BE2C (cell line): ENCODE measurements around the gene SNRNP35.
"Not testable (repeated sequence)": the region's sequence is repeated elsewhere in the genome, so short reads cannot be mapped to it uniquely, and the experiment has no call there.

Source experiments
- DNase-seq: peaks from one replicate; pipeline ENCODE4 v3.0.0-alpha.2; 2020
- H3K27me3 ChIP-seq: fragments of 250-450 bp; sonication (Bioruptor Pico); 2 replicates; pipeline ENCODE4 v1.5.1; 2020; ENCODE audit warnings: mild to moderate bottlenecking
- H3K36me3 ChIP-seq: fragments of 250-450 bp; sonication (Bioruptor Pico); 2 replicates; pipeline ENCODE4 v1.5.1; 2020; ENCODE audit warnings: mild to moderate bottlenecking
- H3K4me1 ChIP-seq: fragments of 250-450 bp; sonication (Bioruptor Pico); 2 replicates; pipeline ENCODE4 v1.5.1; 2020
- H3K4me3 ChIP-seq: 2 replicates; pipeline ENCODE4 v1.5.1; 2011; ENCODE audit warnings: low read depth, low read length
- H3K9me3 ChIP-seq: fragments of 250-450 bp; sonication (Bioruptor Pico); 2 replicates; pipeline ENCODE4 v1.5.1; 2020
- CTCF ChIP-seq: IDR thresholded peaks from 2 replicates; pipeline ENCODE4 v1.5.1; 2012; ENCODE audit warnings: mild to moderate bottlenecking, low read depth, low read length

Gene SNRNP35

GRCh38 chr12:123449249-123449733, 8.6 kb upstream of the SNRNP35 start:
- Histone ChIP-seq H3K4me3 (no peak overlapping the region), H3K27me3 (no peaks in the 10 kb centered on the region), H3K9me3 (no peaks in the 10 kb centered on the region), H3K36me3 (no peaks in the 10 kb centered on the region), H3K4me1 (no peaks in the 10 kb centered on the region)
- no peak for DNase-seq
- no peak for TF ChIP-seq CTCF

- H3K9me3 ChIP-seq, result no peaks in the 10 kb centered on the region
- no peak for DNase-seq
- no peaks in the 10 kb centered on the region for H3K27me3 ChIP-seq
- no peak overlapping the region for H3K4me3 ChIP-seq
- no peak for TF ChIP-seq CTCF
- no peaks in the 10 kb centered on the region for H3K36me3 ChIP-seq
- H3K4me1 ChIP-seq, result no peaks in the 10 kb centered on the region
Observed at GRCh38 chr12:123449856-123450255, 8.1 kb upstream of the SNRNP35 start.

GRCh38 chr12:123450636-123451035, 7.3 kb upstream of the SNRNP35 start:
- H3K27me3 ChIP-seq, result no peaks in the 10 kb centered on the region
- no peaks in the 10 kb centered on the region for H3K9me3 ChIP-seq
- H3K4me3 ChIP-seq, result no peak overlapping the region
- H3K36me3 ChIP-seq, result no peaks in the 10 kb centered on the region
- TF ChIP-seq CTCF, result no peak
- no peaks in the 10 kb centered on the region for H3K4me1 ChIP-seq
- no peak for DNase-seq

GRCh38 chr12:123452276-123452550, 5.7 kb upstream of the SNRNP35 start:
- not testable (repeated sequence) for H3K36me3 ChIP-seq, H3K9me3 ChIP-seq, H3K4me1 ChIP-seq, H3K27me3 ChIP-seq, H3K4me3 ChIP-seq, DNase-seq

- H3K4me3 ChIP-seq, result no peak overlapping the region
- no peaks in the 10 kb centered on the region for H3K36me3 ChIP-seq
- no peaks in the 10 kb centered on the region for H3K27me3 ChIP-seq
- no peak for DNase-seq
- H3K9me3 ChIP-seq, result no peaks in the 10 kb centered on the region
- TF ChIP-seq CTCF, result no peak
- H3K4me1 ChIP-seq, result no peaks in the 10 kb centered on the region
Observed at GRCh38 chr12:123453165-123453564, 4.8 kb upstream of the SNRNP35 start.

- not testable (repeated sequence) for DNase-seq, H3K4me1 ChIP-seq, H3K27me3 ChIP-seq, H3K4me3 ChIP-seq, H3K9me3 ChIP-seq
- H3K36me3 ChIP-seq, result peaks cover 42% of the 10 kb centered on the region
Observed at GRCh38 chr12:123463174-123463573, 5.2 kb downstream of the SNRNP35 start.

- Histone ChIP-seq H3K4me1 (peaks cover 2% of the 10 kb centered on the region; the same call in 1 of the 2 replicates), H3K27me3 (no peaks in the 10 kb centered on the region), H3K4me3 (no peak overlapping the region), H3K9me3 (no peaks in the 10 kb centered on the region), H3K36me3 (peaks cover 33% of the 10 kb centered on the region)
- no peak for TF ChIP-seq CTCF
- DNase-seq, result no peak
Observed at GRCh38 chr12:123465084-123465483, 7.1 kb downstream of the SNRNP35 start.
